Activated naive CD4-positive, alpha-beta T cell treated with anti-CD3 and anti-CD28 coated beads, Interleukin-2, amount 50 U/mL, for 16 hours (primary cell): ENCODE measurements around the gene ORC6.

Experiments used
- DNase-seq: peaks from one replicate; pipeline ENCODE4 v3.0.0-alpha.2; 2020

Gene ORC6

DNA sequence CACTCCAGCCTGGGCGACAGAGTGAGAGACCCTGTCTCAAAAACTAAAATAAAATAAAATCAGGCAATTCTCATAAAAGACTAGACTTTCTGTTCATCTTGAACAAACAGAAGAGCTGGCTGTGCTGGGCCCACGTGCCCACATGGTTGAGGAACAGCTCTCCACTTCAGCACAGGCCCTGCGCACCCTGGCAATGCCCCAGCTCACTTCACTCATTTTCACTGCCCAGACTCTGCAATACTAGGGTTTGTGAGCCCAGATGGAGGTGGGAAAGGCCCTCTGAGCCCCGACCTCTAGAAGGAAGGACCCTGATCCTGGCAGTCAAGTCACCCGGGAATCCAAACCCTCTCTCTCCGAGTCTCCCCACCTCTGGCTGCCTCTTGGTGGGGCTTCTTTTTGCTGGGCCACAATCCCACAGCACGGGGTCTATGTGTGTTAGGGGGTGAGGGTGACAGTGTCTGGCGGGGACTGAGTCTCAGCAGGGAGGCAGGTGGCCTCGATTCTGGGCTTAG, 43.9 kb downstream of the ORC6 start:
- DNase-seq: no peak

DNA sequence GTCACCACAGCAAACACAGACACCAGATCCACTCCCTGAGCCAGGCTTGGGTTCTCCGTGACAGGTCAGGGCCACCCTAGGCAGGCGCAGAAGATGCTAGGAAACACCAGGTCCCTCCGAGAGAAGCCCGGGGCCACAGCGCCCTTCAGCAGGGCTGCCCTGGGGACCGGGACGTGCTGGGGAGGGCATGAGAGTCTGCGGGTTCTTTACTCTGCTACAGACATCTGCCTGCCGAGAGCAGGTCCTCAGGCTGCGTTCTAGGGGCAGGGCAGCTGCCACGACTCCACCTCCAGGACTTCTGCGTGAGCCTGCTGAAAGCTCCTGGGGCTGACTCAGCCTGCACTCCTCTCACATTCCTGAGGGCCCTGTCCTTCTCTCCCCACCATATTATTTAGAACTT, 47.2 kb downstream of the ORC6 start:
- no peak for DNase-seq

DNA sequence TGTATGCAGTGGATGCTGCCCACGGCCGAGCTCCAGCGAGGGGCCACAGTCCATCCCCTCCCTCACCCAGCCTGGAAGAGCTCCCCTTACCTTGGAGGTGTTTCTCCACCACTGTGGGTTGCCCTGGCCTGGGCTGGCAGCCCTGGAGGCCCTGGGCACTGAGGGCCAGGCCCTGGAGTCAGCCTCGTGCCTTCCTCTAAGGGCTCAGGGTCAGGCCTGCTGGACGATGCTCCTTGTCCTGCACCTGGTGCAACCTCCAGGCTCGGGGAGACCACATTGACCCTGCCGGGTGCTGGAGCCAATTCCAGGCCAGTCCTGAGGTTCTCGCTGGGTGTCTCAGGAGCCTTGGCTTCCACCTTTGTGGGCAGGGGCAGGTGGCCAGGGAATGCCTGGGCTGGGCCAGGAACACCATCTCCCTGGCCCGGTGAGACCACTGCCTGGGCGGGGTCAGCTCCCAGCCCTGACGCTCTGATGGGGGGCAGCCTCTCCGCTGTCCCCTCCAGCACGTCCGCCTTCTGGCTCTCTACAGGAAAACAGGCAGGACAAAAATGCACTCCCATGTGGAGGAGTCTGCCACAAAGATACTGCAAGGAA, 48.3 kb downstream of the ORC6 start:
- no peak for DNase-seq

DNA sequence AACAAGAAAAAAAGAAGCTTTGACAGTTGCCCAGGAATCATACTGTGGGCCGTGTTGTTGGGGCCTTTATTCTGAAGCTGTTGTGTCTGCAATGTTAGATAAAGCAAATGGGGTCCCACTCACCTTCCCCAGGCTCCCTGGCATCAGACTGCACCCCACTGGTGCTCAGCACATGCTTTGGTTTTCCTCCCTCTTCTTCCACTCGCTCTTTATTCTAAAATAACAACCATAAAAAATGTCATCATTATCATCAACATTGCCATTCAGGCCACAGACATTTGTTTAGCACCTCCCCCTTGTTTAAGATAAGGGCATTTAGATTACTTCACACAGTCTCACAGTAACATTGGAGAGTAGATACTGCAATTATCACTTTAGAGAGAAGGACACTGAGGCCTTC, 50.5 kb downstream of the ORC6 start:
- DNase-seq: no peak

DNA sequence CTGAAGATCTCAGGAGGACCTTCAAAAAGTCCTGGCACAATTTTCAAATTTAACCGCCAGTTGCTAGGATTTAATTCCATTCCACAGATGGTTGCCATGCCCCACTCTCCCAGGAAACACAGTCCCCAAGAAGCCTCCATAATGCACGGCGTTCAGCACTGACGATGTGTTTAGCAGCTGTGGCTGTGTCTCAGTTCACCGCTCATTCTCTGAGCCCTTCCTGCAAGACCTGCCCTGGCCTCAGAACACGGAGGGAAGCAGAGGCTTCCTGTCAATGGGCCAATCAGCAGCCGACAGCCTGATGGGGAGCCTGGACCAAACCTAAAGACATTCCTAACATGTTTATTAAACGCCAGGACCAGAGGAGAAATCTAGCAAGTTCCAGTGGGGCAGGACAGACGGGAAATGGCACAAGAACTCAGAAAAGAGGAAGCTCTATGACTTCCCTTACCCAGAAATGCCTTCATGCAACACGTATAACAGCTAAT, 53.8 kb downstream of the ORC6 start:
- no peak for DNase-seq

DNA sequence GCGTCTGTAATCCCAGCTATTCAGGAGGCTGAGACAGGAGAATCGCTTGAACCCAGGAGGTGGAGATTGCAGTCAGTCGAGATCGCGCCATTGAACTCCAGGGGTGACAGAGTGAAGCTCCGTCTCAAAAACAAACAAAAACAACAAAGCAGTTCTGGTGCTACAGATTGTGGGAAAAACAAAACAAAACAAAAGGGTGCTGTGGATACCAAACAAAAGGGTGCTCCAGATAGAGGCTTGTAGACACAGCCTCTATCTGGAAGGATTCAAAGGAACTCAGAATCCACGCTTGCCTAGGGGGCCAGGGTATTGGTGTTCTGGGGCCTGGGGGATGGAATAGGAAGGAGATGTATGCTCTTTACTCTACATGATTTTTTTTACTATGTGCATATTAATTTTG, 56.2 kb downstream of the ORC6 start:
- DNase-seq: no peak

DNA sequence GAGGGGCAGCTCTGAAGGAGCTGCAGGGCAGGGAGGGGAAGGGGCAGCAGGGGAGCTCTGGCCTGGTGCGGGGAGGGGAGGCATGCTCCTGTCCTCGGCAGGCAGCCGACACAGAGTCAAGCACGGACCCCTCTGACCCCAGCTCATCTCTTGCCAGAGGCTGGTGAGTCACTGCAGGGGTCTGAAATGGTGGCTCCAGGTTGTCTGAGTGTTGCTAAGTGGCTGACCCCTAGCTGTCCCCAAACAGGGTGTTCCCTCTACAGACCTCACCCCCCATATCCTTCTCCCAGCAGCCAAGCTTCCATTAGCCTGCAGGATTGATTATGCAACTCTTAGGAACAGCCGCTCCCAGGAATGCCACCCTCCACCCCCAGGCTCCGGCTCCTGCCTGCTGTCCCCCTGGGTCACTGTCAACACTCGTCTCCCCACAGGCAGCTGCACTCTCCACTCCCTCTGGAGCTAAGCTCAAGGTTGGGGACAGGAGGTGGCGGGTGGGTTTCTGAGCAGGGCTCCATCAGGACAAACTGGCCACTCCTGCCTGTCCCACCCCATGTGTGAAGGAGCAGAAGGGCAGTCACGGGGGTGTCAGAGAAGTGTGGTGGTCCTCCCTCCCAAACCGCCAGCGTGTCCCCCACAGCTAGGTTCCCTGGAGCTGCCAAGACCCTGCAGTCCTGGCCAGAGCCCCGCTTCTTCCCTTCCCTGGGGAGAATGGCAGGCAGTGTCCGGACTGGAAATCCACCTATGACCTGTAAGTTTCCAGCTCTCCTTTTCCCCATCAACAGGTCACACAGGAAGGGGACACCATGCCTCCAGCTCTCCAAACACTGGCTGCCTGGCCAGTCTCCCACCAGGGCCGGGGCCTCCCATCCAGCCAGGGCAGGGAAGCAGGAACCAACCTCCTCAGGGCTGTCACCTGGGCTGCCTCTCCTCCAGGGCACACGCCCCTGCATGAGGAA, 57.6 kb downstream of the ORC6 start:
- no peak for DNase-seq
